Measurements from ENCODE around the gene TMEM108.

GRCh38 chr3:133248389-133248788 lies 210.2 kb downstream of the TMEM108 start:
- TF ChIP-seq CTCF (IDR thresholded peaks at IDR 0.05; ENCODE audit: low read length), result no peak
- TF ChIP-seq EZH2 (IDR thresholded peaks at IDR 0.05; ENCODE audit: borderline replicate concordance, low read length), result no peak

Data from OCI-LY1 (cell line).